ENCODE data around the gene GUCY2C.

GUCY2C gene

DNA sequence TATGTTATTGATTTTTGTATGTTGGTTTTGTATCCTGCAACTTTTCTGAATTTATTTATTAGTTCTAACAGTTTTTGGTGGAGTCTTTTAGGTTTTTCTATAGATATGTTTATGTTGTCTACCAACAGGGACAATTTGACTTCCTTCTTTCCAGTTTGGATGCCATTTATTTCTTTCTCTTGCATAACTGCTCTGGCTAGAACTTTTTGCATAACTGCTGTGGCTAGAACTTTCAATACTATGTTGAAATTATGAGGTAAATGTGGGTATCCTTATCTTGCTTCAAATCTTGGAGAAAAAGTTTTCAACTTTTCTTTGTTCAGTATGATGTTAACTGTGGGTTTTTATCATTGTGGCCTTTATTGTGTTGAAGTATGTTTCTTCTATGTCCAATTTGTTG lies 88.8 kb downstream of the GUCY2C start:
- Histone ChIP-seq H2BK12ac (ENCODE audit: low read length in 2 of 2) (no peak overlapping the region), H3K23ac (ENCODE audit: low read length in 2 of 2) (no peak overlapping the region), H2AFZ (ENCODE audit: low read depth, low read length) (no peak overlapping the region), H3K4me2 (ENCODE audit: low read length, poor library complexity, severe bottlenecking) (no peak overlapping the region), H4K91ac (ENCODE audit: low read length) (no peak overlapping the region), H3K18ac (ENCODE audit: low read depth in 1 of 2, low read length in 2 of 2) (no peak overlapping the region), H3K4ac (ENCODE audit: low read depth in 1 of 2, low read length in 2 of 2) (no peak overlapping the region), H3K79me1 (replicated peaks; ENCODE audit: low read length, poor library complexity, severe bottlenecking) (no peaks in the 10 kb centered on the region), H3K4me3 (ENCODE audit: insufficient read depth in 1 of 2, low read depth in 1 of 2, low read length in 2 of 2) (no peak overlapping the region), H2BK5ac (ENCODE audit: low read depth, low read length, poor library complexity, severe bottlenecking) (no peak overlapping the region), H3K14ac (ENCODE audit: low read length in 2 of 2) (no peak overlapping the region), H3K9me3 (ENCODE audit: control insufficient read depth, low read length) (peaks cover 54% of the 10 kb centered on the region), H3K36me3 (ENCODE audit: control insufficient read depth in 1 of 2, insufficient read depth in 2 of 2, low read depth in 1 of 2, low read length in 2 of 2) (no peaks in the 10 kb centered on the region), H3K27me3 (ENCODE audit: control insufficient read depth in 1 of 2, insufficient read depth in 1 of 2, low read length in 2 of 2) (no peaks in the 10 kb centered on the region), H2BK15ac (ENCODE audit: low read depth, poor library complexity, severe bottlenecking) (no peak overlapping the region), H2AK5ac (ENCODE audit: low read length, severe bottlenecking) (no peak overlapping the region), H4K8ac (ENCODE audit: low read length) (no peak overlapping the region), H3K27ac (ENCODE audit: low read length, poor library complexity, severe bottlenecking) (no peak overlapping the region), H3K9ac (ENCODE audit: low read length) (no peak overlapping the region), H3K4me1 (ENCODE audit: control insufficient read depth, insufficient read depth, low read depth, low read length) (no peaks in the 10 kb centered on the region), H2BK120ac (ENCODE audit: low read depth, low read length) (no peak overlapping the region)
- DNase-seq, result no peak

DNA sequence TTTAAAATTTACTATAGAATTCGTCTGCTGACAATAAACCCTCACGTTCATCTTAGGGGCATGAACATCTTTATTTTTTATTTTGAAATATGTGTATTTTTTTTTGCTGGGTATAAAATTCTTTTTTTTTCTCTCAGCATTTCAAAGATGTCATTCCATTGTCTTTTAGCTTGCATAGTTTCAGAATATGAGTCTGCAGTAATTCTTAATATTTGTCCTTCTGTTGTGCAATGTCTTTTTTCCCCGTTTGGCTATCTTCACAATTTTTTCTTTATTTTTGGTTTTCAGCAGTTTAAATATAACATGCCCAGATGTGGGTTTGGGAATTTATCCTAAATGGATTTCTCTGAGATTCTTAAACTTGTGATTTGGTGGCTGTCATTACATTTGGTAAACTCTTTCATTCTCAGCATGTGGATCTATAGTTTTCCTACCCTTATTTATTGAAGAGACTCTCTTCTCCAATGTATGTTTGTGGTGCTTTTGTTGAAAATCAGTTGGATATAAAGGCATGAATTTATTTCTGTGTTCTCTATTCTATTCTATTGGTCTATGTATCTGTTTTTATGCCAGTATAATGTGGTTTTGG lies 90.9 kb downstream of the GUCY2C start:
- H3K4ac ChIP-seq (ENCODE audit: low read depth in 1 of 2, low read length in 2 of 2), result no peak overlapping the region
- H2BK12ac ChIP-seq (ENCODE audit: low read length in 2 of 2), result no peak overlapping the region
- H2AK5ac ChIP-seq (ENCODE audit: low read length, severe bottlenecking), result no peak overlapping the region
- DNase-seq, result no peak
- no peak overlapping the region for H4K8ac ChIP-seq (ENCODE audit: low read length)
- no peaks in the 10 kb centered on the region for H3K4me1 ChIP-seq (ENCODE audit: control insufficient read depth, insufficient read depth, low read depth, low read length)
- H3K36me3 ChIP-seq (ENCODE audit: control insufficient read depth in 1 of 2, insufficient read depth in 2 of 2, low read depth in 1 of 2, low read length in 2 of 2), result no peaks in the 10 kb centered on the region
- H2BK5ac ChIP-seq (ENCODE audit: low read depth, low read length, poor library complexity, severe bottlenecking), result no peak overlapping the region
- no peak overlapping the region for H3K4me2 ChIP-seq (ENCODE audit: low read length, poor library complexity, severe bottlenecking)
- H3K14ac ChIP-seq (ENCODE audit: low read length in 2 of 2), result no peak overlapping the region
- WGBS, result no CpG with 5 or more reads among the region's 3 CpGs
- H2AFZ ChIP-seq (ENCODE audit: low read depth, low read length), result no peak overlapping the region
- H3K9ac ChIP-seq (ENCODE audit: low read length), result no peak overlapping the region
- no peak overlapping the region for H4K91ac ChIP-seq (ENCODE audit: low read length)
- H3K23ac ChIP-seq (ENCODE audit: low read length in 2 of 2), result no peak overlapping the region
- H3K9me3 ChIP-seq (ENCODE audit: control insufficient read depth, low read length), result peaks cover 51% of the 10 kb centered on the region
- no peak overlapping the region for H2BK120ac ChIP-seq (ENCODE audit: low read depth, low read length)
- no peak overlapping the region for H3K18ac ChIP-seq (ENCODE audit: low read depth in 1 of 2, low read length in 2 of 2)
- H3K79me1 ChIP-seq (replicated peaks; ENCODE audit: low read length, poor library complexity, severe bottlenecking), result no peaks in the 10 kb centered on the region
- no peak overlapping the region for H3K4me3 ChIP-seq (ENCODE audit: insufficient read depth in 1 of 2, low read depth in 1 of 2, low read length in 2 of 2)
- no peaks in the 10 kb centered on the region for H3K27me3 ChIP-seq (ENCODE audit: control insufficient read depth in 1 of 2, insufficient read depth in 1 of 2, low read length in 2 of 2)
- H3K27ac ChIP-seq (ENCODE audit: low read length, poor library complexity, severe bottlenecking), result no peak overlapping the region
- no peak overlapping the region for H2BK15ac ChIP-seq (ENCODE audit: low read depth, poor library complexity, severe bottlenecking)

- no peak for DNase-seq
- Histone ChIP-seq H2BK12ac (ENCODE audit: low read length in 2 of 2) (no peak overlapping the region), H3K4me3 (ENCODE audit: insufficient read depth in 1 of 2, low read depth in 1 of 2, low read length in 2 of 2) (no peak overlapping the region), H2BK15ac (ENCODE audit: low read depth, poor library complexity, severe bottlenecking) (no peak overlapping the region), H3K4me2 (ENCODE audit: low read length, poor library complexity, severe bottlenecking) (no peak overlapping the region), H3K79me1 (replicated peaks; ENCODE audit: low read length, poor library complexity, severe bottlenecking) (no peaks in the 10 kb centered on the region), H2BK120ac (ENCODE audit: low read depth, low read length) (no peak overlapping the region), H3K14ac (ENCODE audit: low read length in 2 of 2) (no peak overlapping the region), H3K23ac (ENCODE audit: low read length in 2 of 2) (no peak overlapping the region), H4K8ac (ENCODE audit: low read length) (no peak overlapping the region), H3K4me1 (ENCODE audit: control insufficient read depth, insufficient read depth, low read depth, low read length) (no peaks in the 10 kb centered on the region), H3K27me3 (ENCODE audit: control insufficient read depth in 1 of 2, insufficient read depth in 1 of 2, low read length in 2 of 2) (no peaks in the 10 kb centered on the region), H3K9ac (ENCODE audit: low read length) (no peak overlapping the region), H3K36me3 (ENCODE audit: control insufficient read depth in 1 of 2, insufficient read depth in 2 of 2, low read depth in 1 of 2, low read length in 2 of 2) (no peaks in the 10 kb centered on the region), H4K91ac (ENCODE audit: low read length) (no peak overlapping the region), H3K4ac (ENCODE audit: low read depth in 1 of 2, low read length in 2 of 2) (no peak overlapping the region), H3K9me3 (ENCODE audit: control insufficient read depth, low read length) (peaks cover 53% of the 10 kb centered on the region), H3K18ac (ENCODE audit: low read depth in 1 of 2, low read length in 2 of 2) (no peak overlapping the region), H2AK5ac (ENCODE audit: low read length, severe bottlenecking) (no peak overlapping the region), H2BK5ac (ENCODE audit: low read depth, low read length, poor library complexity, severe bottlenecking) (no peak overlapping the region), H2AFZ (ENCODE audit: low read depth, low read length) (no peak overlapping the region), H3K27ac (ENCODE audit: low read length, poor library complexity, severe bottlenecking) (no peak overlapping the region)
- 82% methylated on average over 2 of the region's 4 CpGs for WGBS
These were observed 94.5 kb downstream of the GUCY2C start for GRCh38 chr12:14601692-14602478.

GRCh38 chr12:14597480-14597879 lies 98.9 kb downstream of the GUCY2C start:
- H4K8ac ChIP-seq (ENCODE audit: low read length), result no peak overlapping the region
- no peak overlapping the region for H2BK12ac ChIP-seq (ENCODE audit: low read length in 2 of 2)
- no peak overlapping the region for H3K18ac ChIP-seq (ENCODE audit: low read depth in 1 of 2, low read length in 2 of 2)
- peaks cover 14% of the 10 kb centered on the region for H3K9me3 ChIP-seq (ENCODE audit: control insufficient read depth, low read length)
- no peaks in the 10 kb centered on the region for H3K79me1 ChIP-seq (replicated peaks; ENCODE audit: low read length, poor library complexity, severe bottlenecking)
- no peaks in the 10 kb centered on the region for H3K4me1 ChIP-seq (ENCODE audit: control insufficient read depth, insufficient read depth, low read depth, low read length)
- H2AFZ ChIP-seq (ENCODE audit: low read depth, low read length), result no peak overlapping the region
- DNase-seq, result no peak
- 81% methylated on average over 3 of the region's 3 CpGs for WGBS
- H3K14ac ChIP-seq (ENCODE audit: low read length in 2 of 2), result no peak overlapping the region
- H4K91ac ChIP-seq (ENCODE audit: low read length), result no peak overlapping the region
- H3K23ac ChIP-seq (ENCODE audit: low read length in 2 of 2), result no peak overlapping the region
- H3K4me3 ChIP-seq (ENCODE audit: insufficient read depth in 1 of 2, low read depth in 1 of 2, low read length in 2 of 2), result no peak overlapping the region
- H2BK15ac ChIP-seq (ENCODE audit: low read depth, poor library complexity, severe bottlenecking), result no peak overlapping the region
- no peak overlapping the region for H3K9ac ChIP-seq (ENCODE audit: low read length)
- H3K36me3 ChIP-seq (ENCODE audit: control insufficient read depth in 1 of 2, insufficient read depth in 2 of 2, low read depth in 1 of 2, low read length in 2 of 2), result no peaks in the 10 kb centered on the region
- no peak overlapping the region for H2BK120ac ChIP-seq (ENCODE audit: low read depth, low read length)
- no peak overlapping the region for H3K4me2 ChIP-seq (ENCODE audit: low read length, poor library complexity, severe bottlenecking)
- H2BK5ac ChIP-seq (ENCODE audit: low read depth, low read length, poor library complexity, severe bottlenecking), result no peak overlapping the region
- no peaks in the 10 kb centered on the region for H3K27me3 ChIP-seq (ENCODE audit: control insufficient read depth in 1 of 2, insufficient read depth in 1 of 2, low read length in 2 of 2)
- H2AK5ac ChIP-seq (ENCODE audit: low read length, severe bottlenecking), result no peak overlapping the region
- H3K27ac ChIP-seq (ENCODE audit: low read length, poor library complexity, severe bottlenecking), result no peak overlapping the region
- H3K4ac ChIP-seq (ENCODE audit: low read depth in 1 of 2, low read length in 2 of 2), result no peak overlapping the region

Data from mesenchymal stem cell (in vitro differentiated cells and primary cell).